Endothelial cell of umbilical vein (primary cell): ENCODE measurements around the gene NUDT9. TPM values are rescaled to one million over a fixed set of nuclear protein-coding genes. Genes with fewer than 3 reads are reported as not detected.

Source experiments
- BruUV-seq: library from RNA; stranded (reverse); fragments of 400-500 nt; replicated peaks from 2 replicates; lab custom pipeline; 2021; lab: Mats Ljungman, UMichigan
- CTCF ChIA-PET: fragments of 300-600, 350-600 bp; sonication (Branson Sonifier 250); formaldehyde crosslinking; loops from one replicate; lab custom pipeline; 2021; ENCODE audit warnings: antibody characterized with exemption, inconsistent platforms; lab: Charles Lee
- POLR2A ChIA-PET: fragments of 300-600, 350-600 bp; sonication (Branson Sonifier 250); formaldehyde crosslinking; loops from one replicate; lab custom pipeline; 2021; ENCODE audit warnings: antibody characterized with exemption, inconsistent platforms; lab: Charles Lee
- DNase-seq: peaks from one replicate; pipeline ENCODE4 v3.0.0-alpha.2; 2011; ENCODE audit warnings: low read depth, low spot score
- FAIRE-seq: peaks from 2 replicates; lab custom pipeline; 2011; peaks lifted over from hg19 to GRCh38; lab: Jason Lieb, UNC
- H2AFZ ChIP-seq: 2 replicates; pipeline ENCODE4 v1.6.0; 2012; ENCODE audit warnings: low read depth, low read length, control low read depth, inconsistent platforms
- H3K27ac ChIP-seq: 2 replicates; pipeline ENCODE4 v1.5.1; 2011; ENCODE audit warnings: low read depth, mild to moderate bottlenecking, control low read depth, low read length, moderate library complexity; ENCODE audit not compliant: insufficient read depth
- H3K27me3 ChIP-seq, 2 experiments: 2 replicates each; pipeline versions ENCODE4 v1.6.0 to v1.6.1; 2011; ENCODE audit warnings: low read length in 2 of 2, mixed read lengths in 1 of 2; ENCODE audit not compliant: control insufficient read depth in 2 of 2, insufficient read depth in 2 of 2
- H3K36me3 ChIP-seq, 2 experiments: 2 replicates in 1 of 2; 3 replicates in 1 of 2; pipeline ENCODE4 v1.5.1; 2011; ENCODE audit warnings: low read length in 2 of 2, mild to moderate bottlenecking in 1 of 2, moderate library complexity in 1 of 2; ENCODE audit not compliant: control insufficient read depth in 2 of 2, insufficient read depth in 2 of 2; ENCODE audit errors: extremely low read depth in 1 of 2
- H3K4me1 ChIP-seq: 3 replicates; pipeline ENCODE4 v1.5.1; 2011; ENCODE audit warnings: mild to moderate bottlenecking, low read length; ENCODE audit not compliant: control insufficient read depth, insufficient read depth; ENCODE audit errors: extremely low read depth
- H3K4me2 ChIP-seq: 2 replicates; pipeline ENCODE4 v1.6.1; 2011; ENCODE audit warnings: low read length, control low read depth, mixed read lengths; ENCODE audit not compliant: insufficient read depth
- H3K4me3 ChIP-seq, 3 experiments: fragments of 200-600 bp in 1 of 3; sonication (generic), shearing (Covaris generic) in 1 of 3; replicated peaks in 1 of 3; 2 replicates each; pipeline ENCODE4 v1.5.1; 2011 to 2016; ENCODE audit warnings: control low read depth in 3 of 3, low read length in 3 of 3, mild to moderate bottlenecking in 2 of 3, inconsistent platforms in 1 of 3, low read depth in 1 of 3, moderate library complexity in 1 of 3; ENCODE audit not compliant: insufficient read depth in 1 of 3
- H3K79me2 ChIP-seq: 2 replicates; pipeline ENCODE4 v1.6.0; 2012; ENCODE audit warnings: low read length, inconsistent platforms; ENCODE audit not compliant: control insufficient read depth, insufficient read depth
- H3K9ac ChIP-seq: replicated peaks from 2 replicates; pipeline ENCODE3; 2011; ENCODE audit warnings: low read length, control low read depth; ENCODE audit not compliant: insufficient read depth; ENCODE audit errors: extremely low read depth
- H3K9me1 ChIP-seq: replicated peaks from 3 replicates; pipeline ENCODE4 v1.6.0; 2011; ENCODE audit warnings: mild to moderate bottlenecking, low read length; ENCODE audit not compliant: control insufficient read depth, insufficient read depth; ENCODE audit errors: extremely low read depth
- H3K9me3 ChIP-seq: replicated peaks from 2 replicates; pipeline ENCODE4 v1.5.1; 2012; ENCODE audit warnings: low read length, inconsistent platforms; ENCODE audit not compliant: control insufficient read depth, insufficient read depth
- H4K20me1 ChIP-seq: replicated peaks from 2 replicates; pipeline ENCODE3; 2011; ENCODE audit warnings: mild to moderate bottlenecking, low read length; ENCODE audit not compliant: control insufficient read depth, insufficient read depth; ENCODE audit errors: extremely low read depth
- EZH2 ChIP-seq: IDR thresholded peaks from 2 replicates; pipeline ENCODE4 v1.6.1; 2012; ENCODE audit warnings: borderline replicate concordance, low read depth, mild to moderate bottlenecking, moderate library complexity, low read length, inconsistent platforms; ENCODE audit not compliant: severe bottlenecking
- FOS ChIP-seq: IDR thresholded peaks from 2 replicates; pipeline ENCODE4 v1.6.1; 2011; ENCODE audit warnings: mild to moderate bottlenecking, low read length, moderate library complexity, borderline replicate concordance; ENCODE audit not compliant: insufficient read depth
- GATA2 ChIP-seq: IDR thresholded peaks from 2 replicates; pipeline ENCODE4 v1.7.0; 2011; ENCODE audit warnings: low read depth, mild to moderate bottlenecking, moderate library complexity, mixed read lengths, low read length; ENCODE audit not compliant: insufficient read length, insufficient read depth
- JUN ChIP-seq: IDR thresholded peaks from 2 replicates; pipeline ENCODE4 v1.6.1; 2011; ENCODE audit warnings: borderline replicate concordance, low read depth; ENCODE audit not compliant: insufficient read length, insufficient read depth
- MYC ChIP-seq: IDR thresholded peaks from one replicate; pipeline ENCODE4 v1.6.1; 2011; ENCODE audit warnings: mild to moderate bottlenecking, low read depth, low read length
- POLR2A ChIP-seq: IDR thresholded peaks from 2 replicates; pipeline ENCODE4 v1.6.1; 2012; ENCODE audit warnings: low read depth, mild to moderate bottlenecking, control low read depth, low read length
- POLR2AphosphoS5 ChIP-seq: IDR thresholded peaks from 2 replicates; pipeline ENCODE4 v1.6.1; 2012; ENCODE audit warnings: low read depth, mild to moderate bottlenecking, control low read depth, low read length, moderate library complexity; ENCODE audit not compliant: insufficient read depth
- dilution Hi-C: fragments of 300-500 bp; cut with MboI; formaldehyde crosslinking; loops from one replicate; pipeline ENCODE4 v1.15.0; 2019; ENCODE audit warnings: low sequenced_read_pairs; ENCODE audit not compliant: extremely low pct_ligation_motif_present
- intact Hi-C: fragments of 100-400 bp; cut with micrococcal nuclease; formaldehyde crosslinking; loops from one replicate; pipeline ENCODE4 v1.10.0; 2022
- polyA plus RNA-seq, 4 experiments: library from polyadenylated mRNA; depleted of rRNA in 3 of 4; stranded (reverse) in 3 of 4; unstranded in 1 of 4; fragments of >200 nt; gene quantifications; 2 replicates each; pipeline versions ENCODE4 v1.2.1 to v1.2.3, GENCODE V29; 2011 to 2012; ENCODE audit warnings: missing spikeins in 1 of 4
- total RNA-seq: library from RNA; stranded (reverse); gene quantifications from 2 replicates; pipeline ENCODE4 v1.2.3, GENCODE V29; 2021
- TF ChIP-seq, protein P1 (sequence below), 2 donors: IDR thresholded peaks; 1 replicate in 1 of 2; 2 replicates in 1 of 2; pipeline ENCODE4 v1.5.1; 2011; ENCODE audit warnings: low read length in 2 of 2, mild to moderate bottlenecking in 2 of 2, moderate library complexity in 2 of 2, control low read depth in 1 of 2, inconsistent platforms in 1 of 2, low read depth in 1 of 2; ENCODE audit not compliant: insufficient read depth in 1 of 2; ENCODE audit errors: extremely low read depth in 1 of 2
- TF ChIP-seq, protein P2 (sequence below): IDR thresholded peaks from 2 replicates; pipeline ENCODE4 v1.6.1; 2011; ENCODE audit not compliant: insufficient read depth, insufficient read length

NUDT9 gene
- total and polyA plus RNA-seq, 2 donors (not counting 3 experiments of a cell fraction or from before 2014, with no cell fraction given), result 15.3 to 25.0 TPM

DNA sequence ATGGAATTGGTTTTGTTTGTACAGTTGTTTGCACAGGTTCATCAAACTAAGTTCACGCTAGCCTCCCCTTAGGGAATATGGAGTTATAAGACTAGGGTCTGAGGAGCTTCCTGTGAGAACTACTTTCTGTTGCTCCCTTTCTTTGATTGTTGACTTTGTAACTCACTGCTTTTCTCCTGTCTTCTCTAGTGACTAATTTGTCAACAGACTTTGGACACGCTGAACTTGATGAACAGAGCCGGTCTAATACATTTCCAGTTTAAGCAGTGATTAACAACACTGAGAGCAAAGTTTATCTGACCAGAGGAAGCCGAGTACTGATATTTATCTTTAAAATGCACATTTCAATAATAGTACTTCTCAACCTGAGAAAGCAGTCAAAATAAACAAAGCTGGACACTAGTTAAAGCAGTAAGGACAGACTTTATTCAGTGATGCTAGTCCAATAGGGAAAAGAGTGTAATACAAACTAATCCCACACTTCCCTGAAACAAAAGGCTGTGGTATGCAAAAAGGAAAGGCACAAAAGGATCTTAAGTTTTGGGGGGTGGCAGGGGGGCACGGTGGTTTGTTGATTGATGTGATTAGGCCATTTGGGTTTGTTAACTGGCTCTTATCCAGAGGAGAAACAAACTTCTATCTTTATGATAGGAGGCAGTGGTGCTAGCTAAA is 2.7 kb upstream of the NUDT9 start:
- BruUV-seq, result no TSS peak
- Histone ChIP-seq H3K36me3 (no peaks in the 10 kb centered on the region), H2AFZ (no peak overlapping the region)

More for the DNA sequence above, 2.7 kb upstream of the NUDT9 start:
- CTCF ChIA-PET, result interaction anchor here (0.8 to 1.2 kb wide), 4 partner anchors 8 to 44 kb away, joined by 3 to 5 read pairs (median 4); partner anchors contain the start of gene HSD17B11
- H3K4me1 ChIP-seq, result peaks cover 11% of the 10 kb centered on the region
- TF ChIP-seq FOS (peak; percentile 25), GATA2 (peak; percentile 80), EZH2 (no peak), POLR2AphosphoS5 (peak; percentile 60), JUN (no peak), MYC (no peak), POLR2A (no peak)
- TF ChIP-seq, protein P1, sequence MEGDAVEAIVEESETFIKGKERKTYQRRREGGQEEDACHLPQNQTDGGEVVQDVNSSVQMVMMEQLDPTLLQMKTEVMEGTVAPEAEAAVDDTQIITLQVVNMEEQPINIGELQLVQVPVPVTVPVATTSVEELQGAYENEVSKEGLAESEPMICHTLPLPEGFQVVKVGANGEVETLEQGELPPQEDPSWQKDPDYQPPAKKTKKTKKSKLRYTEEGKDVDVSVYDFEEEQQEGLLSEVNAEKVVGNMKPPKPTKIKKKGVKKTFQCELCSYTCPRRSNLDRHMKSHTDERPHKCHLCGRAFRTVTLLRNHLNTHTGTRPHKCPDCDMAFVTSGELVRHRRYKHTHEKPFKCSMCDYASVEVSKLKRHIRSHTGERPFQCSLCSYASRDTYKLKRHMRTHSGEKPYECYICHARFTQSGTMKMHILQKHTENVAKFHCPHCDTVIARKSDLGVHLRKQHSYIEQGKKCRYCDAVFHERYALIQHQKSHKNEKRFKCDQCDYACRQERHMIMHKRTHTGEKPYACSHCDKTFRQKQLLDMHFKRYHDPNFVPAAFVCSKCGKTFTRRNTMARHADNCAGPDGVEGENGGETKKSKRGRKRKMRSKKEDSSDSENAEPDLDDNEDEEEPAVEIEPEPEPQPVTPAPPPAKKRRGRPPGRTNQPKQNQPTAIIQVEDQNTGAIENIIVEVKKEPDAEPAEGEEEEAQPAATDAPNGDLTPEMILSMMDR (IDR thresholded peaks at IDR 0.05; ENCODE audit: extremely low read depth in 1 of 2, insufficient read depth in 1 of 2, low read depth in 1 of 2, low read length in 2 of 2), result no peak
- TF ChIP-seq, protein P2, sequence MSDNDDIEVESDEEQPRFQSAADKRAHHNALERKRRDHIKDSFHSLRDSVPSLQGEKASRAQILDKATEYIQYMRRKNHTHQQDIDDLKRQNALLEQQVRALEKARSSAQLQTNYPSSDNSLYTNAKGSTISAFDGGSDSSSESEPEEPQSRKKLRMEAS, result no peak
- dilution Hi-C loops, result no loop called here
- H3K9me1 ChIP-seq, result no peaks in the 10 kb centered on the region
- no peak overlapping the region for H3K9ac ChIP-seq
- H3K27me3 ChIP-seq, result no peaks in the 10 kb centered on the region
- peaks cover 17% of the 10 kb centered on the region for H3K79me2 ChIP-seq
- H3K4me2 ChIP-seq, result no peak overlapping the region
- FAIRE-seq (no peak), DNase-seq (peak; percentile 70)
- no peaks in the 10 kb centered on the region for H3K9me3 ChIP-seq
- H4K20me1 ChIP-seq, result no peaks in the 10 kb centered on the region
- no peak overlapping the region for H3K4me3 ChIP-seq
- intact Hi-C loops, result loop anchor here (5.0 to 10.0 kb wide), 2 partner anchors 238 to 825 kb away; partner anchors contain the start of gene PTPN13
- no peak overlapping the region for H3K27ac ChIP-seq
- POLR2A ChIA-PET, result interaction anchor here (0.7 kb wide), 1 partner anchor 514 kb away, joined by 3 read pairs; no protein-coding TSS in a partner anchor
